K562 (cell line): ENCODE measurements around the gene TMEM30A.

Source experiments
- ATF1 ChIP-seq, 2 experiments: fragments of 450-650 bp in 1 of 2; IDR thresholded peaks; 2 replicates each; pipeline ENCODE4 v1.6.1; 2016; ENCODE audit warnings: missing compliant biosample characterization in 1 of 2, missing genetic modification characterization in 1 of 2
- BACH1 ChIP-seq: fragments of 200-800 bp; sonication (Bioruptor generic); IDR thresholded peaks from 2 replicates; pipeline ENCODE4 v1.6.1; 2016; ENCODE audit warnings: missing genetic modification characterization, missing compliant biosample characterization
- CBX5 ChIP-seq: IDR thresholded peaks from 2 replicates; pipeline ENCODE4 v1.6.1; 2014; ENCODE audit warnings: low read depth, borderline replicate concordance
- CBX8 ChIP-seq: fragments of 200-600 bp; sonication (generic); IDR thresholded peaks from 2 replicates; pipeline ENCODE4 v1.6.1; 2012; ENCODE audit warnings: borderline replicate concordance, mixed run types, low read depth, mild to moderate bottlenecking, moderate library complexity, mixed read lengths, low read length, control low read depth, inconsistent platforms; ENCODE audit not compliant: poor library complexity, severe bottlenecking; ENCODE audit errors: extremely low read depth
- CTCF ChIP-seq, 3 experiments: IDR thresholded peaks in 2 of 3; conservative IDR thresholded peaks in 1 of 3; 2 replicates each; pipeline ENCODE4 v1.5.1; 2011 to 2012; ENCODE audit warnings: low read length in 3 of 3, mild to moderate bottlenecking in 3 of 3, control low read depth in 2 of 3, improper control_type of control experiment in 1 of 3, inconsistent platforms in 1 of 3, low read depth in 1 of 3, mixed read lengths in 1 of 3, moderate library complexity in 1 of 3; ENCODE audit not compliant: insufficient read depth in 2 of 3
- EP400 ChIP-seq: fragments of 450-650 bp; IDR thresholded peaks from 2 replicates; pipeline ENCODE4 v1.6.1; 2017; ENCODE audit warnings: antibody characterized with exemption, mild to moderate bottlenecking, moderate library complexity
- FOXP4 ChIP-seq: sonication (generic); formaldehyde crosslinking; IDR thresholded peaks from 2 replicates; pipeline ENCODE4 v1.8.0; 2022; ENCODE audit warnings: mild to moderate bottlenecking, missing genetic modification reagents, borderline replicate concordance
- HDAC1 ChIP-seq, 2 experiments: fragments of 450-650 bp; IDR thresholded peaks; 2 replicates each; pipeline ENCODE4 v1.6.1; 2016 to 2017; ENCODE audit warnings: inconsistent platforms in 1 of 2, mild to moderate bottlenecking in 1 of 2, moderate library complexity in 1 of 2
- HNRNPLL ChIP-seq: fragments of 200-400 bp; formaldehyde crosslinking; IDR thresholded peaks from 2 replicates; pipeline ENCODE4 v1.6.1; 2017; ENCODE audit warnings: low read length, low read depth, mild to moderate bottlenecking; ENCODE audit not compliant: poor library complexity, severe bottlenecking
- IRF1 ChIP-seq: sonication (generic); formaldehyde crosslinking; IDR thresholded peaks from 2 replicates; pipeline ENCODE4 v1.8.0; 2022; ENCODE audit warnings: missing genetic modification reagents, mild to moderate bottlenecking, borderline replicate concordance
- MAZ ChIP-seq, 2 experiments: fragments of 450-650 bp in 1 of 2; sonication (generic) in 1 of 2; formaldehyde crosslinking; IDR thresholded peaks in 1 of 2; conservative IDR thresholded peaks in 1 of 2; 2 replicates each; pipeline versions ENCODE4 v1.4.0 to v1.5.0; 2020; ENCODE audit warnings: mild to moderate bottlenecking in 1 of 2, missing genetic modification reagents in 1 of 2
- NR2F6 ChIP-seq: fragments of 450-650 bp; formaldehyde crosslinking; IDR thresholded peaks from 2 replicates; pipeline ENCODE4 v1.4.0; 2020; ENCODE audit warnings: mild to moderate bottlenecking
- POLR2A ChIP-seq: fragments of 450-650 bp; conservative IDR thresholded peaks from 2 replicates; pipeline ENCODE4 v1.6.1; 2016
- ZNF217 ChIP-seq: sonication (generic); formaldehyde crosslinking; IDR thresholded peaks from 2 replicates; pipeline ENCODE4 v1.8.0; 2022; ENCODE audit warnings: mild to moderate bottlenecking, missing genetic modification reagents

- TF ChIP-seq POLR2A, result no peak
- no peak for TF ChIP-seq HDAC1 (IDR thresholded peaks at IDR 0.05)
- TF ChIP-seq IRF1 (CRISPR knock-in tag), result no peak
- no peak for TF ChIP-seq CTCF (IDR thresholded peaks at IDR 0.05 in 2 of 3, conservative IDR thresholded peaks at IDR 0.05 in 1 of 3; ENCODE audit: insufficient read depth in 2 of 3, low read depth in 1 of 3, low read length in 3 of 3)
- TF ChIP-seq ZNF217 (CRISPR knock-in tag), result no peak
- no peak for TF ChIP-seq BACH1 (tag)
- no peak for TF ChIP-seq MAZ (CRISPR knock-in tag; conservative IDR thresholded peaks at IDR 0.05 in 1 of 2, IDR thresholded peaks at IDR 0.05 in 1 of 2)
- no peak for TF ChIP-seq CBX8
- no peak for TF ChIP-seq EP400
- no peak for TF ChIP-seq NR2F6 (CRISPR knock-in tag)
- no peak for TF ChIP-seq HNRNPLL
- no peak for TF ChIP-seq FOXP4 (CRISPR knock-in tag)
- no peak for TF ChIP-seq ATF1 (CRISPR knock-in tag; IDR thresholded peaks at IDR 0.05)
- TF ChIP-seq ATF1 (tag; IDR thresholded peaks at IDR 0.05), result no peak
- TF ChIP-seq CBX5, result no peak
Observed at GRCh38 chr6:75206576-75207342, 77.8 kb downstream of the TMEM30A start.
